ENCODE results near the gene RUFY3.

RUFY3 gene

DNA sequence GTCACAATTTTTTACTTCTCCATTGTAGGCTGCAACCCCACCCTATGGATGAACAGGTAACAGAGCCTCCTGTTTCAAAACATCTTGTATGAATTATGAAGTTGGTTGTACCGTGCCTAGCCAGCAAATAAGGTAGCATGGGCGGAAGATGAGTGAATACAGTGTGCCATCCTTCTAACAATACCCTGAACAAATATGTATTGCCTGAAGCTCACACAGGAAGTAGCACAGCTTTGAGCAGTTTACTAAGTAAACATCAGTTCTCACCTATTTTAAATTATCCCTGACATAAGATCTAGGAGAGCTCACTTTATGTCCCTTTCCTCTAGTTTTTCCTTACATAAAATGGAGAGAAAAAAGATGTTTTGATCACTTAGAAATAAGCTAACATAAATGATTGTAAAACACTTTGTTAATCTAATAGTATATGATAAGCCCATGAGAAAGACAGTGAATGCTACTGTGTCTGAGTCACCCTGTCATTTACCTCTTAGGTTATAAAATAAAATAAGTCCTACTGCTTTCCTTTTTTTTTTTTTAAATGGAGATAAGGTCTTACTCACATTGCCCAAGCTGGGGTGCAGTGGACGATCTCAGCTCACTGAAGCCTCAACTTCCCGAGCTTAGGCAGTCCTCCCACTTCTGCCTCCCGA lies 81.3 kb downstream of the RUFY3 start:
- H3K9me3 ChIP-seq = no peaks in the 10 kb centered on the region
- no peaks in the 10 kb centered on the region for H3K27me3 ChIP-seq
- no peaks in the 10 kb centered on the region for H3K36me3 ChIP-seq
- no peak overlapping the region for H3K27ac ChIP-seq
- H3K4me1 ChIP-seq (ENCODE audit: control insufficient read depth in 1 of 2, insufficient read depth in 1 of 2, low read depth in 1 of 2, low read length in 1 of 2) = no peaks in the 10 kb centered on the region
- TF ChIP-seq CTCF (IDR thresholded peaks at IDR 0.05) = no peak
- no peak overlapping the region for H3K4me3 ChIP-seq (ENCODE audit: low read depth in 1 of 2, low read length in 1 of 2)

DNA sequence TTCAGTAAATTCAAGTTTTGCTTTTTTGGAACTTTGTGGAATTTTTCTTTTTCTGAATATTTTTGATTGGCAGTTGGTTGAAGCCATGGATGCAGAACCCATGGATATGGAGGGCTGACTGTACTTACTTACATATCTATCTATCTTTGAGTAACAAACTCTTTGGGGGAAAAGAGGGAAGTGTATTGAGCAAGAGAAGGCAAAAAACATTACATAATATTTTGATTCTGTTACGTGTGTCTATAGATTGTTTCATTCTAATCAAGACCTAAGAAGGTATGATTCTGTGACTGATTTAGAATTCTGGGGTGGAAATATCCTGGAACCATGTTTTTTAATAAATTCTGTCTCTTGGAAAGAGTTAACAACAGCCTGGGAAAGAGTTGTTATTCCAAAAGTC lies 86.4 kb downstream of the RUFY3 start:
- no peaks in the 10 kb centered on the region for H3K36me3 ChIP-seq
- H3K9me3 ChIP-seq = no peaks in the 10 kb centered on the region
- H3K27ac ChIP-seq = no peak overlapping the region
- no peak for TF ChIP-seq CTCF (IDR thresholded peaks at IDR 0.05)
- no peaks in the 10 kb centered on the region for H3K27me3 ChIP-seq
- no peaks in the 10 kb centered on the region for H3K4me1 ChIP-seq (ENCODE audit: control insufficient read depth in 1 of 2, insufficient read depth in 1 of 2, low read depth in 1 of 2, low read length in 1 of 2)
- no peak overlapping the region for H3K4me3 ChIP-seq (ENCODE audit: low read depth in 1 of 2, low read length in 1 of 2)

GRCh38 chr4:70815370-70815769 lies 93.6 kb downstream of the RUFY3 start:
- no peaks in the 10 kb centered on the region for H3K27me3 ChIP-seq
- TF ChIP-seq CTCF (IDR thresholded peaks at IDR 0.05) = no peak
- peaks cover 14% of the 10 kb centered on the region for H3K36me3 ChIP-seq
- no peak overlapping the region for H3K4me3 ChIP-seq (ENCODE audit: low read depth in 1 of 2, low read length in 1 of 2)
- H3K4me1 ChIP-seq (ENCODE audit: control insufficient read depth in 1 of 2, insufficient read depth in 1 of 2, low read depth in 1 of 2, low read length in 1 of 2) = no peaks in the 10 kb centered on the region
- H3K27ac ChIP-seq = no peak overlapping the region
- H3K9me3 ChIP-seq = no peaks in the 10 kb centered on the region

GRCh38 chr4:70816894-70817293 lies 95.1 kb downstream of the RUFY3 start:
- Histone ChIP-seq H3K4me1 (ENCODE audit: control insufficient read depth in 1 of 2, insufficient read depth in 1 of 2, low read depth in 1 of 2, low read length in 1 of 2) (no peaks in the 10 kb centered on the region), H3K27ac (no peak overlapping the region), H3K27me3 (no peaks in the 10 kb centered on the region), H3K4me3 (ENCODE audit: low read depth in 1 of 2, low read length in 1 of 2) (no peak overlapping the region), H3K36me3 (peaks cover 27% of the 10 kb centered on the region), H3K9me3 (no peaks in the 10 kb centered on the region)
- TF ChIP-seq CTCF (IDR thresholded peaks at IDR 0.05) = no peak

DNA sequence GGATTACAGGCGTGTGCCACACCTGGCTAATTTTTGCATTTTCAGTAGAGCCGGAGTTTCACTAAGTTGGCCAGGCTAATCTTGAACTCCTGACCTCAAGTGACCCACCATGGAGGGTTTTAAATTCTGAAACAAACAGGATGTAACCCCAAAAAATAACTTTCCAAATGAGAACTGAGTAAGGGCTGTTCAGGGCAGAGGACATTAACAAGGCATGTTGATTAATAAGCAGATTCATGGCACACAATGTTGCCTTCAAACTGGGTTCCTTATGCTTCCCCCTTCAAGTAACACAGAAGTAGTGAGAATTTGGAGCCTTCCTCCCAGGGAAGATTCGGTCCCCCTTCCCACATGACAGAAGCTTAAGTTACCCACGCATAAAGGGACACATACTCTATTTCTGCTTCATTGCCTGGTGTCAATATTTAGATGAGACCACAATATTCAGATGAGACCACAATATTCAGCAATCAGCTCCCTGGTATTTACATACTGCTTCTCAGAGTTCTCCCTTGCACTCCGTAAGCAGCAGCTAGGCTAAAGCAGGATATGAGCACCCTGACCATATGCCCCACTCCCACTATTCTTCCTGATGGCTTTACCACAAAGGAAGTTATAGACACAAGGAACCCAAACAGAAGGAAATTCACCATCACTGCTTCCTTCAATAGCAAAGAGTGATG lies 96.5 kb downstream of the RUFY3 start:
- no peak overlapping the region for H3K27ac ChIP-seq
- H3K27me3 ChIP-seq = no peaks in the 10 kb centered on the region
- H3K4me1 ChIP-seq (ENCODE audit: control insufficient read depth in 1 of 2, insufficient read depth in 1 of 2, low read depth in 1 of 2, low read length in 1 of 2) = no peaks in the 10 kb centered on the region
- H3K36me3 ChIP-seq = peaks cover 38% of the 10 kb centered on the region
- no peaks in the 10 kb centered on the region for H3K9me3 ChIP-seq
- TF ChIP-seq CTCF (IDR thresholded peaks at IDR 0.05) = no peak
- H3K4me3 ChIP-seq (ENCODE audit: low read depth in 1 of 2, low read length in 1 of 2) = no peak overlapping the region
